Myocyte (in vitro differentiated cells): ENCODE results near the gene ATP1B1. TPM values are rescaled to one million over a fixed set of nuclear protein-coding genes. Genes with fewer than 3 reads are reported as not detected.

Experiments
- DNase-seq: peaks from one replicate; pipeline ENCODE4 v3.0.0-alpha.2; 2012; ENCODE audit warnings: low read depth
- total RNA-seq: library from RNA; depleted of rRNA; stranded (reverse); fragments of >200 nt; gene quantifications from 2 replicates; pipeline ENCODE4 v1.2.3, GENCODE V29; 2014

Gene ATP1B1
- total RNA-seq, 1 donor from 2014 or later, result 63.9 TPM

DNA sequence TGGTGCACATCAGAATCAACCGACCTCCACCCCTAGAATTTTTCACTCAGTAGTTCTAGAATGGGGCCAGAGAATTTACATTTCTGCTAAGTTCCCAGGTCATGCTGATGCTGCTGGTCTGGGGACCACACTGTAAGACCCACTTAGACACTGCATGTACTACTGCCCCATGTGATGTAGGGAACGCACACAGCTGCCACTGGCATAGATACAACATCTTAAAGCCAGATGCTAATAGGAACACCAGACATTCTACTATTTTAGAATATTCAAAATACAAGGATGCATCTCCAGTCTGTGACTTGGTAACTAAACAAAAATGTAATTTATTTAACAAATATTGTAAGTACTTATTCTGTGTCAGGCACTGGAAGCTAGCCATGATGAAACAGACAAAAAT is 14.1 kb upstream of the ATP1B1 start:
- no peak for DNase-seq

DNA sequence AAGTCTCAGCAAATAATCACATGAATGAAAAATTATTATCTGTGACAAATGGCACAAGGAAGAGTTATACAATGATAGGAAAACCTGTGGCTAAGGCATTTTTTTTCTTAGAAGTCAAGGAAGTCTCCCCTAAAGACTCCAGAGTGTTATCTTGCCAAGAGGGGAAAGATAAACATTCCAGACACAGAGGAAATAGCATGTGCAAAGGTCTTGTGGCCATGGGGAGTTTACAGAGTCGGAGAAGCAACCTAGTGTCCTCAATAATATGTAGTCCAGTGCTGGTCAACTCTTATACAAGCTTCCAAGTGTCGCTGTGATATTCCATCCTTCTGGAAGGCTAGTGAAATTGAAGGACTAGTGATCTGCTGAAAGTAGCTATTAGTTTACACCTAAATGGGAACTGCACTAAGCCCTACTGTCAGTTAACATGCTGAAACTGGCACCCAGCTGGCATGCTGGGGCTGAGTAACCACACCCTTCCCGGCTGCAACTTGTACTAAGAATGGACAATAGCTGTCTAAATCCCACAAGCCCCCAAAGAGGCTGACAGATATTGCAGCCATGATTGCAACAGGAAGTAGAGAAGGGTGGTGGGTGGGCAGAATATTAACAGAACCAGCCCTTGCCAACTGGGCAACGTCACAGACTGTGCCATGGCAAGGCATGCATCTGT is 11.5 kb upstream of the ATP1B1 start:
- DNase-seq, result no peak

DNA sequence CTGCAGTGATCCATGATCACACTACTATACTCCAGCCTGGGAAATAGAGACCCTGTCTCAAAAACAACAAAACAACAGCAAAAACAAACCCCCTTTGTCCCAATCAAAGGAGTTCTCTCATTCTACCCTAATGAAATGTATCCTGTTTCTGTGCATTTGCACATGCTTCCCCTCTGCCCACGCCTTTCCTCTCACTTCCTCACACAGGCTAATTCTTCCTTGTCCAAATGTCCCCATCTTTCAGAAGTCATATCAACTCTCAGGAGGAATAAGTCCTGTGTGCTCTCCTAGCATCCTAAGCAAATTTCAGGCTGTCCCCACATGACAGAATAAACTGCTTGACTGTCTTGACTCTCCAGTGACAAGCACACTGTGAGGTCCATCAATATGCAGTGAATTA is 8.1 kb upstream of the ATP1B1 start:
- no peak for DNase-seq

DNA sequence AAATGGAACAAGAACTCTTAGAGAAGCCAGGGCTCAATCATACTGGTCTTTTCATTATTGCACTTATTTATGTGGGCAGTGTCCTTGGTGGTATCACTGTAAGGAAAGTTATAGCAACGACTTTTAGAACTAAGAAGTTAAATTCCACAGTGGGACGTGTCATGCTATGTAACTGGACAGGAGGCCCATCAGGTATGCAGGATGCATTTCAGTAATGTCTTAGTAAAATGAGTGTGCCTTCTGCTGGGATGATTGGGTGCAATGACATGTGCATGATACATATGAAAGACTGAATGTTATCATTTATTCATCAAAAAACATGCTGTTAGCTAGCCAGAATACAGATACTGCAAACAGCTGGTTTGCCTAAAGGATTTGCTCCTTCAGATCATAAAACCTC is 6.9 kb upstream of the ATP1B1 start:
- no peak for DNase-seq

DNA sequence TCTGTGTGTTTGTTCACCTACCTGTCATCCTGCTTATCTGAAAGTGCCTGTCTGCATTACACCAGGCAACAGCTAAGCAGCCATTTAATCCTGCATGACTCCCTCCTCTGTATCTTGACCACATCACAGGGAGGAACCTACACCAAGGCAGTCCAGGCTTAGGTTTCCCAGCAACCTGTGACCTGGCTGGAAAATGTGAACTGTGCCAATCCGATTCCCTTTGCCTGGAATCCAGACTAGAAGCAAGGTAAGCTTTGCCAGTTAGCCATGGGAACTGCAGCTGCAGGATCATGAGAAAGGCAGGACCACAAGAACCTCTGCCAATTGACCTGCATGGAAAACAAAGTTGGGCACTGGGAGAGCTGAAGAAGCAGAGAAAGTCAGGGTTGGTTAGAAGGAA is 6.3 kb upstream of the ATP1B1 start:
- DNase-seq, result no peak

DNA sequence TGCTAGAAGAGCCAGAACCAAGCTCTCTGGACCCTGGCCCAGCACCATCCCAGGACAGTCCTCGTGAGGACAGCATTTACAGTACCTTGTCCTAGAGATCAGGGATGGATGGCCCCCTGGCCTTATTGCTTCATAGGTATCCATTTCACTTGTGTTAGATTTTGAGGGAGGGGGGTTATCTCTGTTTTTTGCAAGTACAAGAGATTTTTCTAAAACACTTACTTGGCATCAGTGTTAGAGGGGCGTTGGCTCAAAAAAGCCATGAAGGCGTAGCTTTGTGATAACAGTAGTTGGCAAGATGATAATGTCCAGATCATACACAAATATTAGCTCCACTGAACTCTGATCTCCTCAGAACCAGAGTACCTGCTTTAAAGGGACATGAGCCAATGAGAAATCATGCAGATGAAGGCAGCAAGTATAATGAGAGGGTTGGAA is 5.8 kb upstream of the ATP1B1 start:
- DNase-seq, result no peak

DNA sequence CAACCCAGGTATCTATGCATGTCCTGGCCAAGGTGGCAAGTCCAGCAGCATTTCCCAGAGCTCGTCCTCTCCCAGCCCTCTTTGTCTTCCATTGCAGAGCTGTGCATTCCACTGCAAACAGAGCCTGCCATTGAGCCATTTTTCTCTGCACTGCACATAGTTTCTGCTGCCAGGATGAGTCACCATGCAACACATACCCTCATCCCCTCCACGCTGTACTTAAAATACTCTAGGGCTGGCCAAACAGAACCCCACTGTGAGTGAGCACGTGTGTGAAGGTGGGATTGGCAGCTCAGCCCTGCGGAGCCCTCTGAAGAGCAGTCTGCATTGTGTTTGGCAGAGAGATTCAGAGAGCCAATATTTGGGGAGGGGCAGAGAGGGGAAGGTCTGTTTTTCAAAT is 3.9 kb upstream of the ATP1B1 start:
- peak; percentile 71 for DNase-seq

DNA sequence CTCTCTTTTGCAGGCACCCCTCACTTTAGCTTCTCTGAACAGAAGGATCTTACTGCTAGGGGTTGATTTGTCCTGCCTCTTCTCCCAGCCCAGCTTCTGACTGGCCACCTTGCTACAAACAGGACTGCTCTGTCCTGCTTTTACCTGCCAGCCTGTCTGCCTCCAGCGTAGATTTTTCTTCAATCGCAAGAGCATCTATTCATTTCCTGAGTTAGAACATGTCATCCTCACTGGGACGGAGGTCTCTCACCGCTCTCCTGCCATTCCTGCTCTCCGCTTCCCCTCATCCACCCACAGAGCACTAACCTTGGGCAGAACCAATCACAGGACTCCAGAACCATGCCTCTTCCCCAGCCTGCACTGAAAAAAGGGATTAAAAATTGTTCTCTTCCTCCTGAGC is 3.5 kb upstream of the ATP1B1 start:
- DNase-seq, result no peak

DNA sequence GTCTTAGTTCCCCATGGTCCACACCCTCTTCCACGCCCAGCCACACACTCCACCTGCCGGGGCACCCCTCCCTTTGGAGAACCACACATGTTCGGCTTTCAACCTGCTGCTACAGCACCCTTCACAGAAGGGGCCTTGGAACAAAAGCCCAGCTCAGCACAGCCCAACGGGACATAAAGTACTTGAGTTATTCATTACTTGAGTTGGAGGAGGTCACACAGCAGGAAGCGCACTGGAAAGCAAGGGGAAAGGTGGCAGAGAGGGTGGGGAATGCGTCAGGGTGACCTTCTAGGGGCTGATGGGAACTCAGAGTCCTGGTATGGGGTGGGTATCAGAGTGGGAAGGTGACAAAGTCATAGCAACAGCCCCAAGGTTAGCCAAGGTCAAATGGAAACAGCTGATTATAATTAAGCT is 3.0 kb upstream of the ATP1B1 start:
- no peak for DNase-seq

DNA sequence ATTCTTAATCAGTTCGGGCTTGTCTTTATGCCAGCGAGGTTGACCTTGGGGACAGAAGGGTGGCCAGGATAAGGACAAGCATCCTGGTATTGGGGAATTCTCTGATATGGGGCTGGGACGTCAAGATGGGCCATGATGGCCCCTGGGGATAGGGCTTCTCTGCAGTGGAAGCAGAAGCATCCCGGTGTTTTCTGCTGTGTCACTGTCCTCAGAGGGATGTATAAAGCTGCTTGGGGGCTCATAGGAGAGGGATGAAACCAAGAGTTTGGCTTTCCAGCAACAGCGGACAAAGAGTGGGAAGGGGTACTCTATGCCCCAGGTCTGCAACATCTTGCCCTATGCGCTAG is 1.4 kb upstream of the ATP1B1 start:
- no peak for DNase-seq

DNA sequence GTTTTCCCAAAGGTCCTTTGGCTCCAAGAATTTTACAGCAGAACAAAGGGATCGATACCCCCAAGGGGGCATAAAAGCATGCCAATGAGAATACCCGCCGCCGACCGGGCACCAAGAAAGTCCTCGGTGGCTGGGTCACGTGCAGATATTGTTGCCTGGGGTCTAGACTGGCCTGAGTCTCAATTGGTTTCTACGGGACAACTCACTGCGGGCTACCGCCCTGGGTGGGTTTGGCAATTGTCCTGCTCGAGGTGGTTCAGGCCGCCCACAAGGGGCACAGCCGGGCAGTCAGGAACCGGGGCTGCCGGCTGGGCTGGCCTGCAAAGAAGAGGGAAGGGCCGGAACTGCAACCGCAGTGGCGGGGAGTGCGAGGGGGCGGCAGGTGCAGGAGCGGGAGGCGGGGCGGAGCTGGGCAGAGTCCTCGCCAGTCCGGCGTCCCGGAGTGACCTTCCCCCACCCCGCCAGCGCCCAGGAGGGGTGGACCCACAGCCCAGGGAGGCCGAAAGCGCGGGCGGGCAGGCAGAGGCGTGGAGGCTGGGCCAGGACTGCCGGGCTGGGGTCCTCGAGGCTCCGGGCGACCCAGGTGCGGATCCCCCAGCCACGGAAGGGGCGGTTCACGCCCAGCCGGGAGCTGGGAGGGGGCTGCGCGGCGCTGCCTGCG is 926 bp upstream of the ATP1B1 start:
- DNase-seq, result peak; percentile 97

DNA sequence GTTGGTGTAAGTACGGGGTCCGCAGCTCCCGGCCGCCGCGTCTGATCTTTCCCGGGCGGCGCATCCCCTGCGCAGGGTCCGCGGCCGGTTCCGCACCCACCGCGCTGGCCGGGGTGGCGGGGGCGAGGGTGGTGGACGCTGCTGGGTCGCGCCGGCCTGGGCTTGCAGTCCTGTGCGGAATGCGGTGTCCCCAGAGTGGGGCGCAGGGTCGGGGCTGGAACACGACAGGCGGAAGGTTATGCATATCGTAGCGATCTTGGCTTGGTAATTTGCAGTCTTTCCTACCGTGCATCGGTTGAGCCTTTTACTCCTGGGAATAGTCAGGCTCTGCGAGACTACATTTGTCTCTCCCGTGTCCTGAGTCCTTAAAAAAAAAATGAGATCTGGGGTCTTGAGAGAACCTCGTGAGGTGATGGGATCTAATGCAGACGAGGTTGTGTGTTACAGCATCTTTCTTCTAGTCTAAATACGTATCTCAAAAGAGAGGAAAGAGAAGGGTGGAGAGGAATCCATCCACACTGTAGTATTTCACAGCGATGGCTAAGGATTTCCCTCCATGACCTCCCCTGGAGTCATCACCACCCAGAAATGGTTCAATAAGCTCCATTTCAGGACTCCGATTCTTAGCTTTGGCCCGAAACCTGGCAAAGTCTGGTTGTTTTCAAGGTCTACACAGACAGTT is 572 bp downstream of the ATP1B1 start:
- DNase-seq, result peak; percentile 54

DNA sequence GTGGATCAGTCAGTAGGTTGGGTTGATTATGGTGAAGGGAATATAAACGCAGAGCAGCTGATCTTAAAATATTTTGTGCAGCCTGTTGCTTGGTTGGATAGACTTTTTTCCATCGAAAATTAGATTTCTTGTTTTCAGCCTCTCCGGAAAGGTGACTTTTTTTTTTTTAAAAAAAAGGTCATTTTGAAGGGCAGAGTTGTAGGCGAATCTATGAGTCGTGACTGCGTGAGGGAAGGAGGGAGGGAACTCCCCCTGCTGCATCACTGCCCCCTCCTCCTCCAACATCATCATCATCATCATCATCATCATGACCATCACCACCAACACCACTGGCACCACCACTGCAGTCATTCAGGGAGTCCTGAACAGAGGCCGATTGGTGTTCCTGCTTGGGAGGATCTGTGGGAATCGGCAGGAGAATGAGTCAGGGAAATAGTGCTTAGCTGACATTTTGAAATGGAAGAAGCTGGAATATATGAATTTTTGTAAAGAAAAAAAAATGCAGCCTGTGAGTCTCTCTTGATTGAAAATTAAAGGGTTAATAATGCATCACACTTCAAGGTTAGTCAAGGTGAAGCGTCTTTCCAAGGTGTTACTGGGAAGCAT is 1.2 kb downstream of the ATP1B1 start:
- peak; percentile 36 for DNase-seq

DNA sequence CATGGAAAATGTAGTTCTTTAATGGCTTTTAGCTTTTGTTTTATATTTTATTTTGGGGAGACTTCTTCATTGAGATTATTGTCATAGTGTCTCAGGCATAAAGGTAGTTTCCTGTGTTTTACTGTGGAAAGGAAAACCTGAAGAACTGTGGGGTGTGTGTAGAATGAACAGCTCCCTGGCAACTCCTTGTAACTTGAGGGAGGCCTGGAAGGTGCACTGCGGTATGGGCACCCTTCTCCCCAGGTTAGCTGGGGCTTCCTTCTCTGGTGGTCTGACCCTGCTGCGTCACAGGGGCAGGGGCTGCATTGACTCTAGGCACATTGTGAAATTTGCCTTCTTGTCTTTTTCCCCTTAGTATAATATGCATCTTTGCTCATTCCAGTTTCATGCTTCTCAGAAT is 1.7 kb downstream of the ATP1B1 start:
- no peak for DNase-seq

DNA sequence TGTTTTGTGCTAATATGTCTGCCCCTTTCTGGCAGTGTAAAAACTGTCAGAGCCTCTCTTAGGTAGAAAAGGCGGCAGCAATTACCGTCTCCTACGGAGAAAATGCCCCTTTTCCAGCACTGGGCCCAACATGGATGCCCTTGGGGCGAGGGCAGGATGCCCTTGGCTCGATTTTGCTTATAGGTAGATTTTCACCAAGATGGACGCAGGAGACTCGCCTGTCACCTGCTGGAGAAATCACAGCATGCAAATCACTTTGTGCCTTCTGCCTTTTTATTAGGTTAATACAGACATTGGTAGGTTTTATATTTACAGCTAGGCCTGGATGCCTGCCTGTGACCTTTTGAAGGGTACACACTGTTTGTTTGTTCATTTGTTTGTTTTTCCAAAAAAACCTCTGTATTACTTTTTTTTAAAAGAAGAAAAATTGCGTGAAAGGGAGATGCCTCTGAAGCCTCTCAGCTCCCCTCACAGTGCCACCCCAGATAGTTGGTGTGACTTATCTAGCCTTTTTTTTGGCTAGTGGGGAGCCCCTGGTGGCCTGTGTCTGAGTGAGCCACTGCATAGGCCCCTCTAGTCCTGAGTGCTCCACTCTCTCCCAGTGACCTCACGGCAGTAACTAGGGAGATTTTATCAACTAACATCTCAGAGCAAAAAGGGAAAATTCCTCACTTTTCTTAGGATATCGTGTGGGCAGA is 2.5 kb downstream of the ATP1B1 start:
- DNase-seq, result peak; percentile 46

DNA sequence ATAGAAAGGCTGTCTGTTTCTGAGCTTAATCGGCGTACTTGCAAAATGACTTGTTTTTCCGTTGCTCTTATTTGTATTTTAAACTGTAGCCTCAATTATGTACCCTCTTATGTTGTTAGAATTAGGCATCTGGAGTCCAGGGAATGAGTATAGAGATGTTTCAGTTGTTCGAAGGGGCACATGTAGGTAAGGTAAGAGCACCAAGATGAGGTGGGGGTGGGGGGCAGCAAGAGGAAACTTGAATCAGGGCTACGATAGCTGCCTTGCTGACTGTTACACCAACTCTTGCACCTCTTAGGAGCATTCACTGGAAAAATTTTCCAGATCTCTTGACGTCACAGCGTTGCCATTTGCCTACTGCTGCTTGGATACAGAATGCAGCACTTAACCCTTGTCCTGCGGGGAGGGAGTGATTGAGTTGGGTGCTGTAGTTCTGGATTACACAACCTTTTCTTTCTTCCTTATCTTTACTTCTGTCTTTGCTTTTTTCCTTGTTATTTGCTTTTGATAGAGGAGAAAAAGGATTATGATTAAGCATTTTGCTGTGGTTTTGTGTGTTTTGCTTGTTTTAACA is 3.2 kb downstream of the ATP1B1 start:
- peak; percentile 58 for DNase-seq

DNA sequence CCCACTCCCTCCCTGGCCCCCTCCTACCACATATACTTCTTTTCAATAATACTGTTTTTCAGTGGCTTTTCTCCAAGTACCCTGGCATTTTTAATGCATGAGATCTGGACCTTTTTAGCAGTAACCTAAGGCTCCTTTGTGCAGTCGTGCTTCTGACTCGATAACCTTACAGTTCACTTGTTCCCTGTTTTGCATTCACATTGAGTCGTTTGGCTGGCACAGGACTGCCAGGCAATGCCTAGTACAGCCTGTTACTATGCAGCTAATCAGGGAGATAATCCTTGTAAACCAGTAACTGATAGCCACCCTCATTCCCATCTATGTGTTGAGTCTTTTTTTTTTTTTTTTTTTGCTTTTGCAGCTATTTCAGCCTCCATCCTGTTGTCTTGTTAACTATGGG is 3.7 kb downstream of the ATP1B1 start:
- no peak for DNase-seq

DNA sequence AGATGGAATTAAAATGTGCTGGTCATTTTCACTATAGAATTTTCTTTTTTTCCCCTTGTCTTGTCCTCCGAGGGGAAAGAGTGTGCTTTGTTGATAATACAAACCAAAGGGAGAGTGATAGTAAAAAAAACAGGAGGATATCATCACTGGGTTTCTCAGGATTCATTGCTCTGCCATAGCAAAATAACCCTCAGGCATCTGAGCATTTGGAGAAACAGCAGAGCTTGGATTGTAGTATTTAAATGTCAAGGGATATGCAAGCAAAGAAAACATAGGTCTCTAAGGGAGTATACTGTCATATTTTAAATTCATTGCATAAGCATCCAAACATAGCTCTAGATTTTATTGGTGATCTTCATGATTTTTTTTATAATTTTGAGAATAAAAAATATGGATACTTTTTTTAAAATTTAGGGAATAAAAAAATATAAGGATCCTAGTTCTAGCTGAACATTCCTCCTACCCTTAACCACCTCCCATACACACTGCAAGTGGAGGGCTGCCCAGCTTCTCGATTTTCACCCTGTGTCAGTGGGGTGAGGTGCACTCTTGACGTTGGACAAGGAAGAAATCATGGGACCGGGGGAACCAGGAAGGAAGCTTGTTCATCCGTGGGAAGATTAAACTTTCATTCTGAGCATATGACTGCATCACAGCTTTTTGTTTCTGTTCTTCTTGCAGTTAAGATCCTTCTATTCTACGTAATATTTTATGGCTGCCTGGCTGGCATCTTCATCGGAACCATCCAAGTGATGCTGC is 4.4 kb downstream of the ATP1B1 start:
- DNase-seq, result no peak

DNA sequence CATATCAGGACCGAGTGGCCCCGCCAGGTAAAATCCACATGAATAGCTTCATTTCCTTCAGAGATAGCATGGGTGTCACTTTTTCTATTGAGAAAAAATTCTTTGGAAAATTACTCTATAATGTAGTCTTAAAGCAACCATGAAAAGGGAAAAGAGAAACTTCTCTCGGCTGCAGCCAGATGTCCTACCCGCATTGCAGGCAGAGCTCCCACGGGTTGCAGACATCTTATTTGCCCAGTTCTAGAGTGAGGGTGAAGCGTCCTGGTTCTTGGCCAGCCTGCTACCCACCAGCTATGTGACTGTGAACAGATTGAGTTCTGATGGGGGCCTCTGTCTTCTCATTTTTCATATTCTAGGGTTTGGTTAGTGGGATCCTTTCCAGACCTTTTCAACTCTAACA is 5.0 kb downstream of the ATP1B1 start:
- DNase-seq, result no peak

DNA sequence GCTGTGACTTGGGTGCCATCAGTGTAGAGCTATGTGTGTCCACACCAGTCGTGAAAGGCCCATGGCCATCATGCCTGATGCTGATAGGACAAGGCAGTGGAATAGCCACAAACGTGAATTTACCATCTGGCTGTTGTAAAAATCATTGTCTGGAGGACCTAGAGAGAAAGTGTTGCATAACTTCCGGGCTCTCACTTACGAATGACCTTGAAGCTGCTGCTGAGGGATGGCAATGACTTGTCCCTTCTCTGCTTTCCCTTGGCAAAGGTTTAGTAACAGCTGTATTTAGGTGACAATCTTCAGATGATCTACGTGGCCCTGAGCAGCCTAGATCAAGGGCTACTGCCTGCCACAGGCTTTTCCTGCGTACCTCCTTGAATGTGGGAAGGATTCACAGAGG is 5.8 kb downstream of the ATP1B1 start:
- DNase-seq, result peak; percentile 45
